IPS-20b (cell line): ENCODE data around the gene COL20A1.
A peak's percentile ranks its signal among the peaks of the same experiment; 100 is the strongest.

Experiments
- H3K27ac ChIP-seq: one replicate; pipeline ENCODE4 v1.5.1; 2013; ENCODE audit warnings: low read length
- H3K27me3 ChIP-seq: 2 replicates; pipeline ENCODE4 v1.6.1; 2013; ENCODE audit warnings: mild to moderate bottlenecking, low read length, inconsistent platforms; ENCODE audit not compliant: insufficient read depth
- H3K36me3 ChIP-seq: 2 replicates; pipeline ENCODE4 v1.6.1; 2013; ENCODE audit warnings: low read depth, mild to moderate bottlenecking, inconsistent platforms, low read length, moderate library complexity; ENCODE audit not compliant: insufficient read depth
- H3K4me1 ChIP-seq: 2 replicates; pipeline ENCODE4 v1.6.1; 2013; ENCODE audit warnings: mild to moderate bottlenecking, control low read depth, inconsistent platforms, low read length, moderate library complexity; ENCODE audit not compliant: insufficient read depth
- H3K4me3 ChIP-seq: 2 replicates; pipeline ENCODE4 v1.5.1; 2013; ENCODE audit warnings: mild to moderate bottlenecking, low read length, inconsistent platforms
- H3K9ac ChIP-seq: 2 replicates; pipeline ENCODE4 v1.6.1; 2013; ENCODE audit warnings: low read depth, mild to moderate bottlenecking, inconsistent platforms, low read length, moderate library complexity
- H3K9me3 ChIP-seq: 2 replicates; pipeline ENCODE4 v1.6.1; 2013; ENCODE audit warnings: mild to moderate bottlenecking, low read depth, low read length, inconsistent platforms; ENCODE audit not compliant: insufficient read depth

The COL20A1 gene

GRCh38 chr20:63370618-63371187, 77.7 kb downstream of the COL20A1 start:
- H3K36me3 ChIP-seq = no peaks in the 10 kb centered on the region
- no peaks in the 10 kb centered on the region for H3K27me3 ChIP-seq
- H3K9me3 ChIP-seq = no peaks in the 10 kb centered on the region
- H3K4me1 ChIP-seq = no peaks in the 10 kb centered on the region
- no peak overlapping the region for H3K9ac ChIP-seq
- H3K27ac ChIP-seq = no peak overlapping the region
- no peak overlapping the region for H3K4me3 ChIP-seq

DNA sequence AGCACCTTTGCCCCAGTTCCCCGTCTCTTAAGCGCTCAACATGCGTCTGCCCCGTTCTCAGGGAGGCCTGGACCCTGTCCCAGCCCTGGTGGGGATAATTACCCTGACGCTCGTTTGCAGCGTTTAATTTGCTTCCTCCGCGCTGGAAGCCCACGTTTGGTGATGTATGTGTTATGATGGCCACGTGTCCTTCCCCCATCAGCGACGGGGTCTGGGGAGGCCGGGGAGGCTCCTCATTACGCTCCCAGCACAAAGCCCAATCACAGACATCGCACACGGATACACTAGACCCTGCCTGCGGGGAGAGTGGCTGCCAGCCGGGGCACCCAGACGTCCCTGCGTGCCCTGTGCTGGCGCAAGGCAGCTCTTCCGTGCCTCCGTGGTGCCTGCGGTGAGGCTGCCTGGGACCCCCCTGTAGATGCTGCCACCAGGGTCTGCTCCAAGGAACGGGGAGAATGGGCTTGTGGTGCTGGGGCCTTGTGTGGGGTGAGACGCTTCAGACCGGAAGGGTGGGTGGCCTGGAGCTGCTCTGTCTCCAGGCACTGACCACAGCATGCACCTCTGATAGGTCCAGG, 78.4 kb downstream of the COL20A1 start:
- Histone ChIP-seq H3K4me1 (no peaks in the 10 kb centered on the region), H3K36me3 (no peaks in the 10 kb centered on the region), H3K4me3 (no peak overlapping the region), H3K27me3 (no peaks in the 10 kb centered on the region; the same call in 1 of the 2 replicates), H3K9me3 (no peaks in the 10 kb centered on the region), H3K27ac (no peak overlapping the region), H3K9ac (no peak overlapping the region)

DNA sequence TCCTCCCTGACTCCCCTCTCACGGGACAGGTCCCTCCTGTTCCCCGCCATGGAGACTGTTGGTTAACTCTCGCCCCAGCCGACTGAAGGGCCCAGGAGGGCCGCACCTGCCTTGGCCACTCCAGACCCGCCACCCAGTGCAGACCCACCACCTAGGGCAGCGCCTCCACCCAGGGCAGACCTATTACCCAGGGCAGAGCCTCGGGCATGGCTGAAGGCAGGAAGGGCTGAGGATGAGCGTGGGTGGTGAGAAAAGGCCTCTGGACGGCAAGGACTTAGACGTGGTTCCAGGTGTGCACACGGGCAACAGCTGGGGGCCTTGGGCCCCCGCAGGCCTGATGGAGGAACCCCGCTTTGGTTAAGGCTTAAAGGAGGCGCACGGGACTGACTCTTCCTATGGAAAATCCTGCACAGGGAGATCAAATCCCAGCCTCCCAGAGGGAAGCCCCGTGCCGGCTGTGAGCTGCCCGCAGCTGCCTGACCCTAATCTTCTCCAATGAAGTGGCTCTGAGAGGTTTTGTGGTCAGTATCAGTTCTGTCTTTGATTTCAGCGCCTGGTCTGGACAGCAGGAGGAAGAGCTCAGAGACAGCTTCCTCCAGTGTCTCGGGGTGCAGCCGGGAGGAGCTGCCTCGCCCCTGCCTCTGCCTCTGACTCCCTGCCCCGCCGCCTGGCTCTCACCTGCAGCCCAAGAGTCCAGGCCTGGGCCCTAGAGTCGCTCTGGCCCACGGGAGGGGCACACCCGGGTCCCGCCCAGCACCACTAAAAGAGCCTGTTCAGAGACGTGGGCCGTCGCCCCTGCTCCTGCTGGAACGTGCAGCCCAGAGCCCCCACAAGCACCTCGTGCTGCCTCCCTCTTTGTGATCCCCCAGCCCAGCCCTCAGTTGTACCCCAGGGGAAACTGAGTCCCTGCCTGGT, 80.2 kb downstream of the COL20A1 start:
- Histone ChIP-seq H3K9ac (no peak overlapping the region), H3K27me3 (no peaks in the 10 kb centered on the region; the same call in 1 of the 2 replicates), H3K27ac (no peak overlapping the region), H3K36me3 (no peaks in the 10 kb centered on the region), H3K4me1 (peaks cover 8% of the 10 kb centered on the region; the same call in 1 of the 2 replicates), H3K4me3 (no peak overlapping the region), H3K9me3 (no peaks in the 10 kb centered on the region)

DNA sequence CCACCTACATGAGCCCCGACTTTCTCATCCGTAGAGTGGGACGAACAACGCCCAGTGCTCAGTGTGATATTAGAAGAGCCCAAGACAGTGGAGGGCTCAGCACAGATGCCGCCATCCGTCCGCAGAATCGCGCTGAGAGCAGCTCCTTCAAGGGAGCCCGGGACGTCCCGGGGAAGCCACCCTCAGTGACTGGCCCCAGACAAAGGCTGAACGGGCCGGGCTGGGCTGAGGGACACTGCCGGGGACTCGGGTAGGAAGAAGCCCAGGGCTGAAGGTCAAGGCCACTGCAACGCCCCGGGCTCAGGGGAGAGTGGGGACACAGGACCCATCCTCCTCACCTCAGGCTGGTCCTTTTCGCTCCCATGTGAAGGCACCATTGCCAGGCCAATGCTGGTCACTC, 81.0 kb downstream of the COL20A1 start:
- H3K4me3 ChIP-seq = no peak overlapping the region
- no peak overlapping the region for H3K27ac ChIP-seq
- H3K36me3 ChIP-seq = no peaks in the 10 kb centered on the region
- H3K9ac ChIP-seq = no peak overlapping the region
- H3K4me1 ChIP-seq = peaks cover 8% of the 10 kb centered on the region; the same call in 1 of the 2 replicates
- H3K9me3 ChIP-seq = no peaks in the 10 kb centered on the region
- H3K27me3 ChIP-seq = no peaks in the 10 kb centered on the region; the same call in 1 of the 2 replicates

DNA sequence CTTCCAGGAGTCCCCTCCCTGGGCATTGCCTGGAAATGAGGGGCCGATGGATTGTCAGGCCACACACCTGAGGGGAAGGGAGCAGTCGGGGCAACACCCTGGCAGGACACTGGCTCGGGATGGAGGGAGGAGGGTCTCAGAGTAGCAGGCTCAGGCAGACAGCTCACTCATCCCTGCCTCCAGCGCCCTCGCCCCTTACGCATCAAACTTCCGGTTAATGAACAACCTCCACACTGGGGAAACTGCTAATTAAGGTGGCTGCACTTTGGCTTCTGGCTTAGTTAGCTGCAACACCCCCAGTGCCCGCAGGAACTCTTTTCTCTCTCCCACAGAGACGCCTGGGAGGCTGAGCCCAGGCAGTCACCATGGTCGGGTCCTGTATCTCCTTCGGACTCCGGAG, 81.5 kb downstream of the COL20A1 start:
- no peaks in the 10 kb centered on the region; the same call in 1 of the 2 replicates for H3K27me3 ChIP-seq
- H3K4me3 ChIP-seq = no peak overlapping the region
- no peaks in the 10 kb centered on the region for H3K9me3 ChIP-seq
- H3K36me3 ChIP-seq = no peaks in the 10 kb centered on the region
- H3K27ac ChIP-seq = no peak overlapping the region
- H3K4me1 ChIP-seq = peaks cover 8% of the 10 kb centered on the region; the same call in 1 of the 2 replicates
- H3K9ac ChIP-seq = no peak overlapping the region

DNA sequence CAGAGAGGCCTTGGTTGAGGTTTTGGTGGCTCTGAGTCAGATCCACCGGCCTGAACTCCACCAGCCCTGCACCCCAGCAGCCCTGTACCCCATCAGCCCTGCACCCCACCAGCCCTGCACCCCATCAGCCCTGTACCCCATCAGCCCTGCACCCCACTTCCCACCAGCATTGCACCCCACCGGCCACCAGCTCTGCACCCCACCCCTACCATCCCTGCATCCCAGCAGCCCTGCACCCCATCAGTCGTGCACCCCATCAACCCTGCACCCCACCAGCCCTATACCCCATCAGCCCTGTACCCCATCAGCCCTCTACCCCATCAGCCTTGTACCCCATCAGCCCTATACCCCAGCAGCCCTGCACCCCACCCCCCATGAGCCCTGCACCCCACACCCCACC, 82.5 kb downstream of the COL20A1 start:
- Histone ChIP-seq H3K9me3 (no peaks in the 10 kb centered on the region), H3K9ac (no peak overlapping the region), H3K4me1 (peaks cover 8% of the 10 kb centered on the region; the same call in 1 of the 2 replicates), H3K4me3 (no peak overlapping the region), H3K27me3 (no peaks in the 10 kb centered on the region; the same call in 1 of the 2 replicates), H3K36me3 (no peaks in the 10 kb centered on the region), H3K27ac (no peak overlapping the region)

DNA sequence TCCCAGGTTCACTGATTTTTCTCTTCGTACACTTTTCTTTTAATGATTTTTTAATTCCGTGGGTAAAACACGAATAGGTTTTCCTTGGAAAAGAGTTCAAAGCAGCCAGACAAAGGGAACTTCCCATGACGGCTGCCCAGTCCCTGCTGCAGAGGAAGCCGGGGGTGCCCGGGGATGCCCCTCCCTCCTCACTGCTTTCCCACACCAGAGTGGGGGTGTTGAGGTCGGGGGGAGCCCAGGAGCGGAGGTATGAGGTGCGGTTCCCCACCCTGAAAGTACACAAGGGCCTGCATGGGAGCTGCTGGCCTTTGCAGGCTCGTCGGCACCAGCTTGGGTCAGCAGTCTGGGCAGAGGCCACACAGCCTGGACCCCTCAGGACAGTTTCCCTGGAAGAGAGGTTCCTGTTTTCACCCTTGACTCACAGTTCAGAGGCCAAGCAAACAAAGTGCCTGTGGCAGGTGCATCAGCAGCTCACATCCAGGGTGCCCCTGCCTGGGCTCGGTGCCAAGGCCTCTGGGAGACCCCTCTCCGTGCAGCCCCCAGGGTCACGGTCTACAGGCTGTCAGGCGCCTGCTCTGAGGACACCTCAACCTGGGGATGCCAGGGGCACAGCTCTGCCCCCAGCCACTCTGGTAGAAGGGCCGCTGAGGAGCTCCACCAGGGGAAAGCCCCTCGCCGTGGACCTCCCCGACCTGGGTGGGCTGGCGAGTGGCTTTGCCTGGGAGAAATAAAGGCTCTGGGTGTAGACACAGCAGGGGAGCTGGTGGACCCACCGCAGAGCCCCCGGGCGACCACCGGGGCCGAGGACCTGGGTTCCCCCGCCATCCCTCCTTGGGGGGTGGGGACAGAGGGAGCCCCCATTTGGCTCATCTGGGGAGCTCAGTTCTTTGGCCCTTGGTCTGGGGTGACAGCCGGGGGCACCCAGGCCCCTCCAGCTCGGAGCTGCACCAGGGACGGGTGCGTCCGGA, 83.6 kb downstream of the COL20A1 start:
- Histone ChIP-seq H3K4me3 (peak overlapping the region; percentile 47; the same call in 1 of the 2 replicates), H3K4me1 (peaks cover 8% of the 10 kb centered on the region; the same call in 1 of the 2 replicates), H3K36me3 (no peaks in the 10 kb centered on the region), H3K27me3 (no peaks in the 10 kb centered on the region; the same call in 1 of the 2 replicates), H3K9ac (no peak overlapping the region), H3K27ac (no peak overlapping the region), H3K9me3 (no peaks in the 10 kb centered on the region)

- H3K9me3 ChIP-seq = no peaks in the 10 kb centered on the region
- H3K36me3 ChIP-seq = no peaks in the 10 kb centered on the region
- peaks cover 8% of the 10 kb centered on the region; the same call in 1 of the 2 replicates for H3K4me1 ChIP-seq
- peak overlapping the region; percentile 47; the same call in 1 of the 2 replicates for H3K4me3 ChIP-seq
- no peaks in the 10 kb centered on the region; the same call in 1 of the 2 replicates for H3K27me3 ChIP-seq
- no peak overlapping the region for H3K27ac ChIP-seq
- H3K9ac ChIP-seq = no peak overlapping the region
These were observed 84.4 kb downstream of the COL20A1 start for GRCh38 chr20:63377256-63377941.

- Histone ChIP-seq H3K36me3 (no peaks in the 10 kb centered on the region), H3K27ac (no peak overlapping the region), H3K9ac (no peak overlapping the region), H3K9me3 (no peaks in the 10 kb centered on the region), H3K27me3 (no peaks in the 10 kb centered on the region; the same call in 1 of the 2 replicates), H3K4me3 (peak overlapping the region; percentile 47; the same call in 1 of the 2 replicates), H3K4me1 (peaks cover 8% of the 10 kb centered on the region; the same call in 1 of the 2 replicates)
These were observed 85.0 kb downstream of the COL20A1 start for GRCh38 chr20:63377951-63378381.

GRCh38 chr20:63378626-63379025, 85.6 kb downstream of the COL20A1 start:
- Histone ChIP-seq H3K9ac (no peak overlapping the region), H3K9me3 (no peaks in the 10 kb centered on the region), H3K4me3 (no peak overlapping the region), H3K27ac (no peak overlapping the region), H3K27me3 (no peaks in the 10 kb centered on the region; the same call in 1 of the 2 replicates), H3K4me1 (peaks cover 8% of the 10 kb centered on the region; the same call in 1 of the 2 replicates), H3K36me3 (no peaks in the 10 kb centered on the region)
